Measurements from ENCODE around the gene AGAP1.

AGAP1 gene

DNA sequence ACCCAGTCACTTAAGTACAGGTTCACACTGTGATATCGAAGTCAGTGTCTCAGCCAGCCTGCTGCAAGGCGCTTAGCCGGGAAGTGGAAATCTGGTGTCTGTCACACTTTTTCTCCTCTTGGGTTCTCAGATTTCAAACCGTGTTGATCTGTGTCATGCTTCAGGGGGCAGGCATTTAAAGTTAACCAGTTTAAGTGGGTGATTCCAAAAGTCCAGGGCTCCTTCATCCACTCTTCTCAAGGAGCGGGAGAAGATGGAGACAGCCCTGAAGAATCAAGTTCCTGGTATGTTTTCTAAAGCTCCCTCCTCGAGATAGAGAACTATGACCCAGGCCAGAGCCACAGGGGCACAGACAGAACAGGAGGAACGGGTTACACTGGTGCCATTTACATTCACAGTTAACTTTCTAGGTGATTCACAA, 342.7 kb downstream of the AGAP1 start:
- TF ChIP-seq FOXP2 (optimal IDR thresholded peaks at IDR 0.05; ENCODE audit: borderline replicate concordance, extremely low read depth, extremely low read length, insufficient read depth) (no peak), SIN3A (IDR thresholded peaks at IDR 0.05; ENCODE audit: borderline replicate concordance, insufficient read depth, low read length) (no peak), POLR2AphosphoS5 (IDR thresholded peaks at IDR 0.05; ENCODE audit: low read depth, low read length) (no peak), TAF1 (IDR thresholded peaks at IDR 0.05; ENCODE audit: borderline replicate concordance, insufficient read depth, low read length) (no peak)

DNA sequence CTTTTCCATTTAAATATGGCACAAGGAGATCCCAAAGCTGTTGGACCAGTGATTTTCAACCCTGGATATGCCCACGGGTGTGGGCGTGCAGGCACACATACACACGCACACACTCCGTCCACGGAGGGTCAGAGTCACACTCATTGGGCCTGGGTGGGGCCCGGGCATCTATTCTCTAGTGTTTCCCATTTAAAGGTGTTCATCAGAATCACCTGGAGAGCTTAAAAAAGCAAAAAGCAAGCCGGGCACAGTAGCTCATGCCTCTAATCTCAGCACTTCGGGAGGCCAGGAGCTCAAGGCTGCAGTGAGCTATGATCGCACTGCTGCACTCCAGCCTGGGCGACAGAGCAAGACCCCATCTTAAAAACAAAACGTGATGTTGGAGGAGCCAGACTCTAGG, 345.4 kb downstream of the AGAP1 start:
- no peak for TF ChIP-seq POLR2AphosphoS5 (IDR thresholded peaks at IDR 0.05; ENCODE audit: low read depth, low read length)
- TF ChIP-seq TAF1 (IDR thresholded peaks at IDR 0.05; ENCODE audit: borderline replicate concordance, insufficient read depth, low read length), result no peak

DNA sequence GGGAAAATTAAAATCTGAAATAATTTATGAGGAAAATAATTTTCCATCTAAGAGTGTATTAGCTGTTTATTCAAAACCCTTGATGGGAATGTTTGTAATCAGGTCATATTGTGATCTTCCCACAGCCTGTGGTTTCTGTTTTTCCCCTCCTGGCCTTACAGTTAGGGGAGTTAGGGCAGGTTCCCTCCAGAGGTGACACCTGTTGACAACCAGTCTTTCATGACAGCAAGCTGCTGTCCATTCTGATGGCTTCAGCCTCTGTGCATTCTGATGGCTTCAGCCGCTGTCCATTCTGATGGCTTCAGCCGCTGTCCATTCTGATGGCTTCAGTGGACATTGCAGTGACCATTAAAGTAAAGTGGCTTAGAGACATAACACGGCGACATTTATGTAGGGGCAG, 346.1 kb downstream of the AGAP1 start:
- no peak for TF ChIP-seq FOXP2 (optimal IDR thresholded peaks at IDR 0.05; ENCODE audit: borderline replicate concordance, extremely low read depth, extremely low read length, insufficient read depth)
- TF ChIP-seq, protein P1, sequence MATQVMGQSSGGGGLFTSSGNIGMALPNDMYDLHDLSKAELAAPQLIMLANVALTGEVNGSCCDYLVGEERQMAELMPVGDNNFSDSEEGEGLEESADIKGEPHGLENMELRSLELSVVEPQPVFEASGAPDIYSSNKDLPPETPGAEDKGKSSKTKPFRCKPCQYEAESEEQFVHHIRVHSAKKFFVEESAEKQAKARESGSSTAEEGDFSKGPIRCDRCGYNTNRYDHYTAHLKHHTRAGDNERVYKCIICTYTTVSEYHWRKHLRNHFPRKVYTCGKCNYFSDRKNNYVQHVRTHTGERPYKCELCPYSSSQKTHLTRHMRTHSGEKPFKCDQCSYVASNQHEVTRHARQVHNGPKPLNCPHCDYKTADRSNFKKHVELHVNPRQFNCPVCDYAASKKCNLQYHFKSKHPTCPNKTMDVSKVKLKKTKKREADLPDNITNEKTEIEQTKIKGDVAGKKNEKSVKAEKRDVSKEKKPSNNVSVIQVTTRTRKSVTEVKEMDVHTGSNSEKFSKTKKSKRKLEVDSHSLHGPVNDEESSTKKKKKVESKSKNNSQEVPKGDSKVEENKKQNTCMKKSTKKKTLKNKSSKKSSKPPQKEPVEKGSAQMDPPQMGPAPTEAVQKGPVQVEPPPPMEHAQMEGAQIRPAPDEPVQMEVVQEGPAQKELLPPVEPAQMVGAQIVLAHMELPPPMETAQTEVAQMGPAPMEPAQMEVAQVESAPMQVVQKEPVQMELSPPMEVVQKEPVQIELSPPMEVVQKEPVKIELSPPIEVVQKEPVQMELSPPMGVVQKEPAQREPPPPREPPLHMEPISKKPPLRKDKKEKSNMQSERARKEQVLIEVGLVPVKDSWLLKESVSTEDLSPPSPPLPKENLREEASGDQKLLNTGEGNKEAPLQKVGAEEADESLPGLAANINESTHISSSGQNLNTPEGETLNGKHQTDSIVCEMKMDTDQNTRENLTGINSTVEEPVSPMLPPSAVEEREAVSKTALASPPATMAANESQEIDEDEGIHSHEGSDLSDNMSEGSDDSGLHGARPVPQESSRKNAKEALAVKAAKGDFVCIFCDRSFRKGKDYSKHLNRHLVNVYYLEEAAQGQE (IDR thresholded peaks at IDR 0.05; ENCODE audit: insufficient read depth in 1 of 2, low read depth in 2 of 2, low read length in 2 of 2), result peak in 1 of 2 experiments; percentile 8; a peak in 1 of 4 replicates

DNA sequence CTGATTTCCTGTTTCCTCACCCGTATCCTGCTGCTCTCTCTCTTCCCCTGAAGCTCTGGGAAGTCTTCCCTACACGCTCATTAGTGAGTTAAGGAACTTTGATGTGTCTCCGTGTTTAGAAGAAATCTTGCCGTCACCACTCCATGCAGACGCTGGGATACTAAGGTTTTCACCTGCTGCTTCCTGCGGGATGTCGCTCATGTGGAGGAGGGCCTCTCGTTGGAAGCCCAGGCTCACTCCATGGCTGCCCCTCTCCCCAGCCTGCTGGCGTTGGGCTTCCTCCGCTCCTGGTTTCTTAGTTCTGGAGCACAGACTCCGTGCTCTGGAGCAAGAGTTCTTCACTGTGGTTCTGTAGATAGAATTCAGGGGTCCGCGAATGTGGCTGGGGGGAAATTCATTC, 348.0 kb downstream of the AGAP1 start:
- TF ChIP-seq TAF1 (IDR thresholded peaks at IDR 0.05; ENCODE audit: borderline replicate concordance, insufficient read depth, low read length) (no peak), POLR2AphosphoS5 (IDR thresholded peaks at IDR 0.05; ENCODE audit: low read depth, low read length) (no peak), SIN3A (IDR thresholded peaks at IDR 0.05; ENCODE audit: borderline replicate concordance, insufficient read depth, low read length) (no peak), FOXP2 (optimal IDR thresholded peaks at IDR 0.05; ENCODE audit: borderline replicate concordance, extremely low read depth, extremely low read length, insufficient read depth) (no peak)
- TF ChIP-seq, protein P1 (IDR thresholded peaks at IDR 0.05; ENCODE audit: insufficient read depth in 1 of 2, low read depth in 2 of 2, low read length in 2 of 2), result no peak

DNA sequence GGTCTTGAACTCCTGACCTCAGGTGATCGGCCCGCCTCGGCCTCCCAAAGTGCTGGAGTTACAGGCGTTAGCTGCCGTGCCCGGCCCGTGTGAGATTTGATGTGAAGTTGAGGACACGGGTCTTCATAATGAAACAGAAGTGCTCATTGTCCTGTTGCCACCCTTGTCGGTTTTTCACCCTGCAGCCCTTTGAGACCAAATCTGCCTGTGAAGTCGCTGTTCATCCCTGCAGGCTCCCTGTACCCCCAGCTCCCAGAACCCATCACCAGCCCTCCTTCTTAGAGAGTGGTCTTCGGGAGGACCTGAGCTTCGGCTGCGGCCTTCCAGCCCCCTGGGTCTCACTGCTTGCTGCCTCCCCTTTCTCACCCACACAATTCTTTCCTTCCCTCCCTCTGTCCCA, 349.1 kb downstream of the AGAP1 start:
- TF ChIP-seq, protein P1 (IDR thresholded peaks at IDR 0.05; ENCODE audit: insufficient read depth in 1 of 2, low read depth in 2 of 2, low read length in 2 of 2), result no peak
- no peak for TF ChIP-seq SIN3A (IDR thresholded peaks at IDR 0.05; ENCODE audit: borderline replicate concordance, insufficient read depth, low read length)
- TF ChIP-seq POLR2AphosphoS5 (IDR thresholded peaks at IDR 0.05; ENCODE audit: low read depth, low read length), result no peak
- TF ChIP-seq TAF1 (IDR thresholded peaks at IDR 0.05; ENCODE audit: borderline replicate concordance, insufficient read depth, low read length), result no peak

DNA sequence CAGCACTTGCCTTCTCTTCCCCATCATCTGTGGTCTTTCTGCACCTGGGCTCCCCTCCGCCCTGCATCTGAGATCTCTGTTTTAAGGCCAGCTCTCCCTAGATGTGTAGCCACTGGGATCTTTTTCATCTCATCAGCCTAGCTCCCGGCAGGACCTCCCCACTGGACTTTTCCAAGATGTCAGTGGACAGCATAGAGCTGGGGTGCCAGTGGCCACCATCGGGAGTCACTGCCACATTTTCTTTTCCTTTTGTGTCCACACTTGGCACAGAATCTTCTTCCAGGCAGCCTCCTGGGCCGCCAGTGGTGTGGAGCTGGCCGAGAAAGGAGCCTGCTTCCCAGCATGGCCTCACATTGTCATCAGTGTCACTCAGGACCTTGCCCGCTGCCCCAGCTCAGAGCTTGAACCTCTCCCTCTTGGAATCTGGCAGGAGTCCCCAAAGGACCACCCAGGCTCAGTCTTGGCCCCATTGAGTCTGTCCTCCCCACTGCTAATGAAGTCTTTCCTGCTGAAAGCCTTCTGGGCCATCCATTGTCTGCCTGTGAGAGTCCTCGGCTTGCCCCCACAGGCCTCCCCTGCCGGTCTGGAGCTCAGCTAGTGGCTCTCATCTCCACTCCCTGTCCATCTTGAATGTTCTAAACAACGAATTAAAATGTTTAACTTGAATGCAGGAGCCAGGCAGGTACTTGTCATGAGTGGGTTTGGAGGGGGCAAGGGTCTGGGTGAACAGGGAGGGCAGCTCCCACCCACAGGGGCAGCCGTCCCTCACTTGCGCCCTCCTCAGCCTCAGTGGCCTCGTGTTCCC, 349.9 kb downstream of the AGAP1 start:
- TF ChIP-seq FOXP2 (optimal IDR thresholded peaks at IDR 0.05; ENCODE audit: borderline replicate concordance, extremely low read depth, extremely low read length, insufficient read depth) (no peak), SIN3A (IDR thresholded peaks at IDR 0.05; ENCODE audit: borderline replicate concordance, insufficient read depth, low read length) (no peak), POLR2AphosphoS5 (IDR thresholded peaks at IDR 0.05; ENCODE audit: low read depth, low read length) (no peak), TAF1 (IDR thresholded peaks at IDR 0.05; ENCODE audit: borderline replicate concordance, insufficient read depth, low read length) (no peak)
- TF ChIP-seq, protein P1 (IDR thresholded peaks at IDR 0.05; ENCODE audit: insufficient read depth in 1 of 2, low read depth in 2 of 2, low read length in 2 of 2), result no peak
